Heart left ventricle (tissue), 13 donors: ENCODE results near the gene FAM3A.

ENCODE experiments used
- CTCF ChIP-seq, 12 donors: fragments of 200-600 bp; sonication (generic) in 4 of 12; IDR thresholded peaks; one replicate each; pipeline versions ENCODE4 v1.5.0 to v1.8.0; 2018 to 2022; ENCODE audit warnings: antibody characterized with exemption in 12 of 12, mild to moderate bottlenecking in 5 of 12
- POLR2A ChIP-seq, 2 donors: fragments of 450-650 bp; IDR thresholded peaks; one replicate each; pipeline ENCODE4 v1.6.1; 2017; ENCODE audit warnings: antibody characterized with exemption in 2 of 2, mild to moderate bottlenecking in 2 of 2, moderate library complexity in 2 of 2
- donor health status: ischemic (EF 13 %, LVEDD 7.1; RV severe dilation, severe dysfunction).
- donor health status: DM: no; HTN: yes; CAD: no.
- donor health status: DM: no; HTN: no; CAD: no.
- donor health status: ischemic (EF 25% LVEDD 6.9; RV normal size, moderate dysfunction).
- donor health status: ischemic (EF 25% LVEDD 5.7; RV mildly dilated, moderate dysfunction).
- donor health status: ischemic (EF 35%, LVEDD 5.7; RV mildly dilated, moderate dysfunction).
- donor health status: nonischemic (EF 11% LVEDD 7.7; RV severe dilation, severe dysfunction).
- donor health status: DM: yes; HTN: yes; CAD: no.
- donor health status: PGD.
- donor health status: ischemic (EF 29% LVEDD 5.4; RV normal size, mild dysfunction).
- donor health status: nonischemic (EF 23%, LVEDD 6.1; RV moderate dilation, normal function).

- TF ChIP-seq CTCF (IDR thresholded peaks at IDR 0.05) (no peak), POLR2A (IDR thresholded peaks at IDR 0.05) (no peak)
Observed at GRCh38 chrX:154476821-154477220, 39.2 kb downstream of the FAM3A start.
